Muscle of back (tissue), 11 donors: ENCODE data around the gene PREX1. TPM values are rescaled to one million over a fixed set of nuclear protein-coding genes. Genes with fewer than 3 reads are reported as not detected.

ENCODE experiments used
- DNase-seq, 3 donors: peaks; one replicate each; pipeline versions ENCODE4 v3.0.0 to v3.0.0-alpha.2; 2013
- polyA plus RNA-seq, 10 donors: library from polyadenylated mRNA; unstranded; fragments of 120-200 nt; gene quantifications; one replicate each; pipeline ENCODE4 v1.2.1, GENCODE V29; 2013; ENCODE audit not compliant: insufficient read length in 10 of 10

Gene PREX1
- polyA plus RNA-seq, 10 donors, result 18.4 to 26.9 (median 20.0) TPM

- DNase-seq, result peak in 1 of 3 donors; percentile 48
These were observed 107.4 kb downstream of the PREX1 start for GRCh38 chr20:48720256-48720985.

GRCh38 chr20:48719598-48720255, 108.1 kb downstream of the PREX1 start:
- no peak for DNase-seq

GRCh38 chr20:48718786-48719578, 108.8 kb downstream of the PREX1 start:
- no peak for DNase-seq

- DNase-seq, result no peak
These were observed 110.0 kb downstream of the PREX1 start for GRCh38 chr20:48717680-48718223.

- no peak for DNase-seq
These were observed 110.6 kb downstream of the PREX1 start for GRCh38 chr20:48717095-48717672.

- DNase-seq, result no peak
These were observed 111.3 kb downstream of the PREX1 start for GRCh38 chr20:48716541-48716940.

GRCh38 chr20:48716086-48716485, 111.7 kb downstream of the PREX1 start:
- DNase-seq, result no peak

- DNase-seq, result no peak
These were observed 113.0 kb downstream of the PREX1 start for GRCh38 chr20:48714764-48715163.

GRCh38 chr20:48711696-48712464, 115.9 kb downstream of the PREX1 start:
- no peak for DNase-seq

- no peak for DNase-seq
These were observed 116.8 kb downstream of the PREX1 start for GRCh38 chr20:48711044-48711428.

GRCh38 chr20:48710341-48711043, 117.3 kb downstream of the PREX1 start:
- no peak for DNase-seq

- no peak for DNase-seq
These were observed 118.1 kb downstream of the PREX1 start for GRCh38 chr20:48709744-48710143.

GRCh38 chr20:48709058-48709691, 118.6 kb downstream of the PREX1 start:
- no peak for DNase-seq

- no peak for DNase-seq
These were observed 119.2 kb downstream of the PREX1 start for GRCh38 chr20:48708630-48709029.

- no peak for DNase-seq
These were observed 119.7 kb downstream of the PREX1 start for GRCh38 chr20:48708116-48708515.

- peak in 1 of 3 donors; percentile 83 for DNase-seq
These were observed 121.0 kb downstream of the PREX1 start for GRCh38 chr20:48706710-48707365.

GRCh38 chr20:48706116-48706656, 121.6 kb downstream of the PREX1 start:
- DNase-seq, result peak in 1 of 3 donors; percentile 79

- DNase-seq, result peak in 1 of 3 donors; percentile 74
These were observed 122.3 kb downstream of the PREX1 start for GRCh38 chr20:48705240-48706115.
